ENCODE measurements around the gene FBXL12.
"Not testable (repeated sequence)": the region's sequence is repeated elsewhere in the genome, so short reads cannot be mapped to it uniquely, and the experiment has no call there.

DNA sequence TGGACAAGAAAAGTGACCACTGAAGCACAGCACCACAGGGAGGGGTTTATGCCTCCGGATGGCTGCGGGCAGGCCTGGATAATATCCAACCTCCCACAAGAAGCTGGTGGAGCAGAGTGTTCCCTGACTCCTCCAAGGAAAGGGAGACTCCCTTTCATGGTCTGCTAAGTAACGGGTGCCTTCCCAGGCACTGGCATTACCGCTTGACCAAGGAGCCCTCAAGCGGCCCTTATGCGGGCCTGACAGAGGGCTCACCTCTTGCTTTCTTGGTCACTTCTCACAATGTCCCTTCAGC is 27.9 kb downstream of the FBXL12 start:
- TF ChIP-seq, protein P1, sequence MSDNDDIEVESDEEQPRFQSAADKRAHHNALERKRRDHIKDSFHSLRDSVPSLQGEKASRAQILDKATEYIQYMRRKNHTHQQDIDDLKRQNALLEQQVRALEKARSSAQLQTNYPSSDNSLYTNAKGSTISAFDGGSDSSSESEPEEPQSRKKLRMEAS (IDR thresholded peaks at IDR 0.05): not testable (repeated sequence)
- not testable (repeated sequence) for TF ChIP-seq JUND (IDR thresholded peaks at IDR 0.05); NR2F2 (IDR thresholded peaks at IDR 0.05); RAD21 (IDR thresholded peaks at IDR 0.05); FOXA1 (IDR thresholded peaks at IDR 0.05); YY1 (IDR thresholded peaks at IDR 0.05); TAF1 (conservative IDR thresholded peaks at IDR 0.05); SP1 (IDR thresholded peaks at IDR 0.05)
- TF ChIP-seq, protein P2, sequence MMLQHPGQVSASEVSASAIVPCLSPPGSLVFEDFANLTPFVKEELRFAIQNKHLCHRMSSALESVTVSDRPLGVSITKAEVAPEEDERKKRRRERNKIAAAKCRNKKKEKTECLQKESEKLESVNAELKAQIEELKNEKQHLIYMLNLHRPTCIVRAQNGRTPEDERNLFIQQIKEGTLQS (IDR thresholded peaks at IDR 0.05): not testable (repeated sequence)
- TF ChIP-seq, protein P3, sequence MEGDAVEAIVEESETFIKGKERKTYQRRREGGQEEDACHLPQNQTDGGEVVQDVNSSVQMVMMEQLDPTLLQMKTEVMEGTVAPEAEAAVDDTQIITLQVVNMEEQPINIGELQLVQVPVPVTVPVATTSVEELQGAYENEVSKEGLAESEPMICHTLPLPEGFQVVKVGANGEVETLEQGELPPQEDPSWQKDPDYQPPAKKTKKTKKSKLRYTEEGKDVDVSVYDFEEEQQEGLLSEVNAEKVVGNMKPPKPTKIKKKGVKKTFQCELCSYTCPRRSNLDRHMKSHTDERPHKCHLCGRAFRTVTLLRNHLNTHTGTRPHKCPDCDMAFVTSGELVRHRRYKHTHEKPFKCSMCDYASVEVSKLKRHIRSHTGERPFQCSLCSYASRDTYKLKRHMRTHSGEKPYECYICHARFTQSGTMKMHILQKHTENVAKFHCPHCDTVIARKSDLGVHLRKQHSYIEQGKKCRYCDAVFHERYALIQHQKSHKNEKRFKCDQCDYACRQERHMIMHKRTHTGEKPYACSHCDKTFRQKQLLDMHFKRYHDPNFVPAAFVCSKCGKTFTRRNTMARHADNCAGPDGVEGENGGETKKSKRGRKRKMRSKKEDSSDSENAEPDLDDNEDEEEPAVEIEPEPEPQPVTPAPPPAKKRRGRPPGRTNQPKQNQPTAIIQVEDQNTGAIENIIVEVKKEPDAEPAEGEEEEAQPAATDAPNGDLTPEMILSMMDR (IDR thresholded peaks at IDR 0.05; ENCODE audit: low read depth, low read length, missing input control): not testable (repeated sequence)
- TF ChIP-seq, protein P4, sequence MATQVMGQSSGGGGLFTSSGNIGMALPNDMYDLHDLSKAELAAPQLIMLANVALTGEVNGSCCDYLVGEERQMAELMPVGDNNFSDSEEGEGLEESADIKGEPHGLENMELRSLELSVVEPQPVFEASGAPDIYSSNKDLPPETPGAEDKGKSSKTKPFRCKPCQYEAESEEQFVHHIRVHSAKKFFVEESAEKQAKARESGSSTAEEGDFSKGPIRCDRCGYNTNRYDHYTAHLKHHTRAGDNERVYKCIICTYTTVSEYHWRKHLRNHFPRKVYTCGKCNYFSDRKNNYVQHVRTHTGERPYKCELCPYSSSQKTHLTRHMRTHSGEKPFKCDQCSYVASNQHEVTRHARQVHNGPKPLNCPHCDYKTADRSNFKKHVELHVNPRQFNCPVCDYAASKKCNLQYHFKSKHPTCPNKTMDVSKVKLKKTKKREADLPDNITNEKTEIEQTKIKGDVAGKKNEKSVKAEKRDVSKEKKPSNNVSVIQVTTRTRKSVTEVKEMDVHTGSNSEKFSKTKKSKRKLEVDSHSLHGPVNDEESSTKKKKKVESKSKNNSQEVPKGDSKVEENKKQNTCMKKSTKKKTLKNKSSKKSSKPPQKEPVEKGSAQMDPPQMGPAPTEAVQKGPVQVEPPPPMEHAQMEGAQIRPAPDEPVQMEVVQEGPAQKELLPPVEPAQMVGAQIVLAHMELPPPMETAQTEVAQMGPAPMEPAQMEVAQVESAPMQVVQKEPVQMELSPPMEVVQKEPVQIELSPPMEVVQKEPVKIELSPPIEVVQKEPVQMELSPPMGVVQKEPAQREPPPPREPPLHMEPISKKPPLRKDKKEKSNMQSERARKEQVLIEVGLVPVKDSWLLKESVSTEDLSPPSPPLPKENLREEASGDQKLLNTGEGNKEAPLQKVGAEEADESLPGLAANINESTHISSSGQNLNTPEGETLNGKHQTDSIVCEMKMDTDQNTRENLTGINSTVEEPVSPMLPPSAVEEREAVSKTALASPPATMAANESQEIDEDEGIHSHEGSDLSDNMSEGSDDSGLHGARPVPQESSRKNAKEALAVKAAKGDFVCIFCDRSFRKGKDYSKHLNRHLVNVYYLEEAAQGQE (IDR thresholded peaks at IDR 0.05): not testable (repeated sequence)

Data from liver (tissue), 3 donors.